Measurements from ENCODE around the gene PHIP. TPM values are rescaled to one million over a fixed set of nuclear protein-coding genes. Genes with fewer than 3 reads are reported as not detected.

PHIP gene
- total and polyA plus RNA-seq, 12 donors, result 3.1 to 17.9 (median 16.1) TPM

DNA sequence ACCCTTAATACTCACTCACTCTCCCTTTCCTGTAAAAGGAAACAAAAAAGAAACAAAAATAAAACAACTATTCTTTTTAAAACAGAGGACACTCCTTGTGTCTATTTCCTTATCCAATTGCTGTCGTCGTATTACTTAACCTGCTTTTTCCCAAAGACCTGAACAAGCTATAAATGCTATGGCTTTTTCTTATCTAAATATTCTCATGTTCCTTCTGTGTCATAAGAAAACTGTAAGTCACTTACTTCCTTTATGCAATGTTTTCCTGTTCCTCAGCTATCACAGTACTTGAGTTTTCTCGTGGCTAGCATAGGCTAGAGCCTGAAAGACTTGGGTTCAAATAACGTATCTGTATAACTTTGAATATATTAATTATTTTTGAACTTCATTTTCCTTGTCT, 111.5 kb downstream of the PHIP start:
- no peaks in the 10 kb centered on the region for H3K27me3 ChIP-seq
- peaks cover 0 to 100% (median 47%) of the 10 kb centered on the region in 9 donors for H3K36me3 ChIP-seq
- WGBS, 2 donors, result 75 to 81% methylated on average over 4 of the region's 4 CpGs
- peaks cover 0 to 3% (median 0%) of the 10 kb centered on the region in 9 donors for H3K4me1 ChIP-seq
- DNase-seq, result no peak
- no peak for ATAC-seq
- TF ChIP-seq, protein P1, sequence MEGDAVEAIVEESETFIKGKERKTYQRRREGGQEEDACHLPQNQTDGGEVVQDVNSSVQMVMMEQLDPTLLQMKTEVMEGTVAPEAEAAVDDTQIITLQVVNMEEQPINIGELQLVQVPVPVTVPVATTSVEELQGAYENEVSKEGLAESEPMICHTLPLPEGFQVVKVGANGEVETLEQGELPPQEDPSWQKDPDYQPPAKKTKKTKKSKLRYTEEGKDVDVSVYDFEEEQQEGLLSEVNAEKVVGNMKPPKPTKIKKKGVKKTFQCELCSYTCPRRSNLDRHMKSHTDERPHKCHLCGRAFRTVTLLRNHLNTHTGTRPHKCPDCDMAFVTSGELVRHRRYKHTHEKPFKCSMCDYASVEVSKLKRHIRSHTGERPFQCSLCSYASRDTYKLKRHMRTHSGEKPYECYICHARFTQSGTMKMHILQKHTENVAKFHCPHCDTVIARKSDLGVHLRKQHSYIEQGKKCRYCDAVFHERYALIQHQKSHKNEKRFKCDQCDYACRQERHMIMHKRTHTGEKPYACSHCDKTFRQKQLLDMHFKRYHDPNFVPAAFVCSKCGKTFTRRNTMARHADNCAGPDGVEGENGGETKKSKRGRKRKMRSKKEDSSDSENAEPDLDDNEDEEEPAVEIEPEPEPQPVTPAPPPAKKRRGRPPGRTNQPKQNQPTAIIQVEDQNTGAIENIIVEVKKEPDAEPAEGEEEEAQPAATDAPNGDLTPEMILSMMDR (IDR thresholded peaks at IDR 0.05), result no peak
- H3K4me3 ChIP-seq, result no peak overlapping the region
- no peak overlapping the region for H3K27ac ChIP-seq
- intact Hi-C loops (cut with DNase I), result no loop called here
- no peaks in the 10 kb centered on the region for H3K9me3 ChIP-seq

DNA sequence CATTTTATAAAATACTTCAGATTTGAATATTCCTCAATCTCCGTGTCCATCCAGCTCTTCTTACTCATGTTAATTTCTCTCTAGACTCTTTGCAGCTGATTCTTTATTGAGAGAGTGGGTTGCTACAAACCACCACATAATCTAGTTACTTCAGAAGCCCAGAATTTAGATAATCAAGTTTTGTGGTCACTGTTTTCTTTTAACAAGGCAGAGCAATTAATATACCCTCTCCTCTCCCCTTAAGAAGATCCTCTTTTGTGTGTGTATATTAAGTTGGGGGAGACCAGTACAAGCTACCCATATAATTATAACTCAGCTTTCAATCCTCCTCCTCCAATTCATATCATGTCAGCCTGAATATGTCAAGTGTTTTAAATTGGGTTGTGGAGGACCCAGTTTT, 115.6 kb downstream of the PHIP start:
- TF ChIP-seq, protein P1 (IDR thresholded peaks at IDR 0.05), result no peak
- no peak for ATAC-seq
- Histone ChIP-seq H3K36me3 (peaks cover 0 to 100% (median 58%) of the 10 kb centered on the region in 9 donors), H3K4me1 (peaks cover 0 to 6% (median 0%) of the 10 kb centered on the region in 9 donors), H3K27ac (no peak overlapping the region), H3K27me3 (no peaks in the 10 kb centered on the region), H3K9me3 (no peaks in the 10 kb centered on the region), H3K4me3 (no peak overlapping the region)
- WGBS, 2 donors, result 94 to 97% methylated on average over 1 of the region's 1 CpG
- DNase-seq, result no peak
- intact Hi-C loops (cut with DNase I), result no loop called here

DNA sequence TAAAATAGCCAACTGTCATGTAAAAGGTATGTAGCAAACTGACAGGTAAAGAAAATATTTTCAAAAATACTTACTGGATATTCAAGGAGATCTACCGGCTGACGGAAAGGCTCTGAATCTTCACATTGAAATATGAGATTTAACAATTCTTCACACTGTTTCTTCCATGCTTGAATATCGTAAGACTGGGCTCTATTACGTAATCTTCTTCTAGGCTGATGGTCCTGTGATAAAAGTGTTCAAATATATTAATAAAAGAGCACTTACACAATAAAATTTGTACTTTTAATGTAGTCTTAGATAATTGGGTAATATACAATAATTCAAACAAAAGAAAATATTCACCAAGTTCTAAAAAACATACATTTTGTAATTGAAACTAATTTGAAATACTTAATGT, 123.3 kb downstream of the PHIP start:
- intact Hi-C loops (cut with DNase I), result loop anchor here in 1 of 10 donors (10.0 kb wide), 1 partner anchor 90 kb away; no protein-coding TSS in a partner anchor
- WGBS, 2 donors, result 96 to 99% methylated on average over 4 of the region's 4 CpGs
- H3K27me3 ChIP-seq, result no peaks in the 10 kb centered on the region
- H3K9me3 ChIP-seq, result peaks cover 0 to 7% (median 0%) of the 10 kb centered on the region in 11 donors
- H3K4me3 ChIP-seq, result no peak overlapping the region
- TF ChIP-seq, protein P1 (IDR thresholded peaks at IDR 0.05), result no peak
- peaks cover 0 to 100% (median 70%) of the 10 kb centered on the region in 9 donors for H3K36me3 ChIP-seq
- ATAC-seq (no peak), DNase-seq (no peak)
- H3K4me1 ChIP-seq, result peaks cover 0 to 6% (median 0%) of the 10 kb centered on the region in 9 donors
- H3K27ac ChIP-seq, result no peak overlapping the region

DNA sequence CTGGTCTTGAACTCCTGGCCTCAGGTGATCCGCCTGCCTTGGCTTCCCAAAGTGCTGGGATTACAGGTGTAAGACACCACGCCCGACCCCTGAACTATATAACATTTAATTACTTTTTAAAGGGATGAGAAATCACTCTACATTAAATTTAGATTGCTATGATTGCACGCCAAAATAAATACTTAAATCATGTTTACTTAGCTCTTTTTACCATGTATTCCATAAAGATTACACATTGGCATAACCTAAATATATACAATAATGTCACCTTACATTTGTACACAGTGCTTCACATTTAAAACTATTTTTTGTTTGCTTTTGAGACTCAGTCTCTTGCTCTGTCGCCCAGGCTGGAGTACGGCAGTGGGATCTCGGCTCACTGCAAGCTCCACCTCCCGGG, 124.3 kb downstream of the PHIP start:
- Histone ChIP-seq H3K36me3 (peaks cover 0 to 100% (median 75%) of the 10 kb centered on the region in 9 donors), H3K27ac (no peak overlapping the region), H3K4me3 (no peak overlapping the region), H3K4me1 (peaks cover 0 to 6% (median 0%) of the 10 kb centered on the region in 9 donors), H3K27me3 (no peaks in the 10 kb centered on the region), H3K9me3 (peaks cover 0 to 16% (median 6%) of the 10 kb centered on the region in 11 donors)
- intact Hi-C loops (cut with DNase I), result loop anchor here in 1 of 10 donors (10.0 kb wide), 1 partner anchor 91 kb away; no protein-coding TSS in a partner anchor
- no peak for DNase-seq
- TF ChIP-seq, protein P1 (IDR thresholded peaks at IDR 0.05), result no peak
- ATAC-seq, result no peak
- 98 to 100% methylated on average over 8 of the region's 8 CpGs for WGBS, 2 donors
